CD4-positive, alpha-beta T cell treated with Interleukin-4 for 1 hour (primary cell): ENCODE data around the gene XYLT1.

Experiments used
- DNase-seq, 2 donors: peaks; one replicate each; pipeline ENCODE4 v3.0.0-alpha.2; 2020 to 2022

XYLT1 gene

GRCh38 chr16:17454162-17454730 is 16.5 kb downstream of the XYLT1 start:
- no peak for DNase-seq

GRCh38 chr16:17453364-17454038 is 17.3 kb downstream of the XYLT1 start:
- no peak for DNase-seq

- no peak for DNase-seq
Observed at GRCh38 chr16:17452922-17453321, 17.8 kb downstream of the XYLT1 start.

- peak; percentile 18 to 46 for DNase-seq
Observed at GRCh38 chr16:17451843-17452242, 18.9 kb downstream of the XYLT1 start.

- no peak for DNase-seq
Observed at GRCh38 chr16:17450291-17450690, 20.5 kb downstream of the XYLT1 start.

- peak; percentile 59 to 67 for DNase-seq
Observed at GRCh38 chr16:17448640-17449638, 21.8 kb downstream of the XYLT1 start.

- DNase-seq = no peak
Observed at GRCh38 chr16:17447101-17447569, 23.6 kb downstream of the XYLT1 start.

- DNase-seq = no peak
Observed at GRCh38 chr16:17446661-17447060, 24.1 kb downstream of the XYLT1 start.

- no peak for DNase-seq
Observed at GRCh38 chr16:17445421-17445820, 25.3 kb downstream of the XYLT1 start.

- DNase-seq = no peak
Observed at GRCh38 chr16:17444658-17445057, 26.1 kb downstream of the XYLT1 start.

- no peak for DNase-seq
Observed at GRCh38 chr16:17440131-17440530, 30.6 kb downstream of the XYLT1 start.

- peak in 1 of 2 donors; percentile 39 for DNase-seq
Observed at GRCh38 chr16:17439580-17439979, 31.2 kb downstream of the XYLT1 start.

- DNase-seq = no peak
Observed at GRCh38 chr16:17437981-17438380, 32.8 kb downstream of the XYLT1 start.

GRCh38 chr16:17437127-17437720 is 33.5 kb downstream of the XYLT1 start:
- DNase-seq = no peak

- DNase-seq = no peak
Observed at GRCh38 chr16:17435318-17435717, 35.4 kb downstream of the XYLT1 start.

GRCh38 chr16:17433577-17434451 is 36.9 kb downstream of the XYLT1 start:
- no peak for DNase-seq

- DNase-seq = no peak
Observed at GRCh38 chr16:17432901-17433576, 37.7 kb downstream of the XYLT1 start.

- no peak for DNase-seq
Observed at GRCh38 chr16:17431968-17432625, 38.7 kb downstream of the XYLT1 start.

GRCh38 chr16:17431012-17431411 is 39.7 kb downstream of the XYLT1 start:
- DNase-seq = no peak

GRCh38 chr16:17426451-17426850 is 44.3 kb downstream of the XYLT1 start:
- DNase-seq = no peak

GRCh38 chr16:17424771-17425170 is 46.0 kb downstream of the XYLT1 start:
- no peak for DNase-seq
